ENCODE results near the gene LCN10.

Gene LCN10

GRCh38 chr9:136747161-136748060, 4.7 kb upstream of the LCN10 start:
- Histone ChIP-seq H3K9me3 (no peaks in the 10 kb centered on the region; the same call in 1 of the 2 replicates), H3K4me3 (ENCODE audit: low read depth, low read length) (no peak overlapping the region), H3K27me3 (no peaks in the 10 kb centered on the region), H3K4me1 (no peaks in the 10 kb centered on the region), H3K36me3 (no peaks in the 10 kb centered on the region)
- DNase-seq: peak; percentile 21
- TF ChIP-seq CTCF (IDR thresholded peaks at IDR 0.05; ENCODE audit: low read depth, low read length): no peak

GRCh38 chr9:136746621-136747020, 3.9 kb upstream of the LCN10 start:
- TF ChIP-seq CTCF (IDR thresholded peaks at IDR 0.05; ENCODE audit: low read depth, low read length): no peak
- H3K27me3 ChIP-seq: no peaks in the 10 kb centered on the region
- DNase-seq: no peak

GRCh38 chr9:136746155-136746490, 3.4 kb upstream of the LCN10 start:
- DNase-seq: no peak
- peaks cover 3% of the 10 kb centered on the region; the same call in 1 of the 2 replicates for H3K4me1 ChIP-seq
- no peak for TF ChIP-seq CTCF (IDR thresholded peaks at IDR 0.05; ENCODE audit: low read depth, low read length)
- no peaks in the 10 kb centered on the region for H3K27me3 ChIP-seq
- H3K9me3 ChIP-seq: no peaks in the 10 kb centered on the region
- no peaks in the 10 kb centered on the region for H3K36me3 ChIP-seq
- H3K4me3 ChIP-seq (ENCODE audit: low read depth, low read length): no peak overlapping the region

More at GRCh38 chr9:136746621-136747020, 3.9 kb upstream of the LCN10 start:
- no peak overlapping the region for H3K4me3 ChIP-seq (ENCODE audit: low read depth, low read length)
- H3K4me1 ChIP-seq: no peaks in the 10 kb centered on the region
- no peaks in the 10 kb centered on the region for H3K9me3 ChIP-seq
- H3K36me3 ChIP-seq: no peaks in the 10 kb centered on the region

- peaks cover 7% of the 10 kb centered on the region; the same call in 1 of the 2 replicates for H3K4me1 ChIP-seq
- H3K9me3 ChIP-seq: no peaks in the 10 kb centered on the region
- DNase-seq: no peak
- no peak for TF ChIP-seq CTCF (IDR thresholded peaks at IDR 0.05; ENCODE audit: low read depth, low read length)
- H3K27me3 ChIP-seq: no peaks in the 10 kb centered on the region
- no peak overlapping the region for H3K4me3 ChIP-seq (ENCODE audit: low read depth, low read length)
- no peaks in the 10 kb centered on the region for H3K36me3 ChIP-seq
Observed at GRCh38 chr9:136745389-136746154, 2.8 kb upstream of the LCN10 start.

- H3K9me3 ChIP-seq: no peaks in the 10 kb centered on the region
- no peak for DNase-seq
- H3K4me3 ChIP-seq (ENCODE audit: low read depth, low read length): no peak overlapping the region
- H3K36me3 ChIP-seq: no peaks in the 10 kb centered on the region
- peaks cover 7% of the 10 kb centered on the region; the same call in 1 of the 2 replicates for H3K4me1 ChIP-seq
- no peaks in the 10 kb centered on the region for H3K27me3 ChIP-seq
- no peak for TF ChIP-seq CTCF (IDR thresholded peaks at IDR 0.05; ENCODE audit: low read depth, low read length)
Observed at GRCh38 chr9:136744773-136745172, 2.0 kb upstream of the LCN10 start.

All from BE2C (cell line).